GM19238 (cell line): Measurements from ENCODE around the gene TSC22D1.
"Not testable (repeated sequence)": the region's sequence is repeated elsewhere in the genome, so short reads cannot be mapped to it uniquely, and the experiment has no call there.

Experiments used
- DNase-seq: peaks from one replicate; pipeline ENCODE4 v3.0.0; 2011; ENCODE audit warnings: low spot score; ENCODE audit not compliant: insufficient read length

The TSC22D1 gene

GRCh38 chr13:44575741-44576350 is at the start of gene TSC22D1:
Gene TSC22D1, minus strand, starts transcription at chr13:44576330. Its CDS starts 256 bp downstream, at chr13:44576074.
- DNase-seq: peak; percentile 12

DNA sequence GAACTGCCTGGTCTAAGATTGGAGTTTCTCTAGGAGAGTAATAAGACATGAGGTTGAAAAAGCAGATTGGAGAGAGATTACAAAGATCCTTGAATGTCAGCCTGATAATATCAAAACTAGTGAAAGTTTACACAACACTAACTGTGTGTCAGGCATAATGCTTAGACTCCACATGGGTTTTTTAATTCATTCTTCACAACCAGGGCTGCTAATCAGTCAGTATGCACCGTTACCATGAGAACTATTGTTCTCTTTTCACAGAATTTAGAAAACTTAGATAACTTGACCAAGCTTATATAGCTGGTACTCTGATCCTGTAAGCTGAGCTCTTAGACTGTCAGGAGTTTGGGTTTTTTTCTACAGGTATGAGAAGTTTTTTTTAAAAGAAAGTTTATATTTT is 46.6 kb upstream of the TSC22D1 start:
- no peak for DNase-seq

GRCh38 chr13:44622261-44622660 is 46.1 kb upstream of the TSC22D1 start:
- DNase-seq: no peak

DNA sequence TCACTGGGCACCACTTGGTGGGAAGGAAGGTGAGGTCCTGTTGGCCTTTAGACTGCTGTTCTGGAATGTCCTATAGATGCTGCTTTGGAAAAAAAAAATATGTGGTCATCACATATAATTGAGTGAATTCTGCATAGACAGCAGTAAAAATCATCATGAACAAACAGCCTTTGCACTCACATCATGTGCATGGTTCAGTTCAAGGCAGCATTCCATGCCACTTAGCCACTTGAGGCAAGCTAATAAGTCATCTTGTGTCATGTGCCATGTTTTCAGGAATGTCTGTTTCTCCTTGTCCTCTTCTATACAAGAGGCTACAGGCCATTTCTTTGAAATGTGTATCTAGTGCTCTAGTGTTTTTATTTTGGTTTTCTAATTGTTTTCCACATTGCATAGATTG is 43.9 kb upstream of the TSC22D1 start:
- DNase-seq: no peak

DNA sequence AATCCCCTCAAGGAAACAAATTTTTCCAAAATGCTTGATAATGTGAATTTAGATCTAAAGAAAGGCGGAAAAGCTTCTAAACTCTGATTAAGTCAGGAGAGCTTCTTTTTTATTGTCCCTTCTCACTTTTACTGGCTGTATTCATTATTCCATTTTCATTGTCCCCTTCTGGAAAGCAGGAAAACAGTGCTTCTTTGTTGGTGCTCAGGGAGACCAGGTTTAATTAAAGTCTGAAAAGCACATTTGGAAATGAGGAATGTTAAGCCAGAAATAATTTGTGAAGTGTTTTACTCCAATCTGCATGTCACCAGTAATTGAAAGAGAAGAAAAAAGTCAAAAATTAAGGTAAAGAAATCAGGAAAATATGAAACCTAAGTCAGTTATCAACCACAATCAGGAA is 43.5 kb upstream of the TSC22D1 start:
- DNase-seq: no peak

DNA sequence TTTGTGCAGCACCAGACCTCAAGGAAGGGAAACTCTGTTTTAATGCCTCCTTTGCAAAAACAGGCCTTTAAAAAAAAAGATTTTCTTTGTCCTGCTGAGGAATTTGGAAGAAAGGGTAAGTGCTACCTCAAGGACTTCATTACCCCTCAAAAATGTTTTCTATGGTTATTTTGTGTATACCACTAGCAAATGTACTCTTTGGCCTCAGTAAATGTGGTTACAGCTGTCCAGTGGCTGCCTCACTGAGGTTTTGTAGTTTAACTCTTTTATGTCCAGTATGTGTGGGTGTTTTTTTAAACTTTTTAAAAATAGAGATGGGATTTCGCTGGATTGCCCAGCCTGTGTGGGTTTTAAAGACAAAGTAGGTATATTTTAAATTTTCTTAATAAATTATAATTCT is 42.2 kb upstream of the TSC22D1 start:
- no peak for DNase-seq

DNA sequence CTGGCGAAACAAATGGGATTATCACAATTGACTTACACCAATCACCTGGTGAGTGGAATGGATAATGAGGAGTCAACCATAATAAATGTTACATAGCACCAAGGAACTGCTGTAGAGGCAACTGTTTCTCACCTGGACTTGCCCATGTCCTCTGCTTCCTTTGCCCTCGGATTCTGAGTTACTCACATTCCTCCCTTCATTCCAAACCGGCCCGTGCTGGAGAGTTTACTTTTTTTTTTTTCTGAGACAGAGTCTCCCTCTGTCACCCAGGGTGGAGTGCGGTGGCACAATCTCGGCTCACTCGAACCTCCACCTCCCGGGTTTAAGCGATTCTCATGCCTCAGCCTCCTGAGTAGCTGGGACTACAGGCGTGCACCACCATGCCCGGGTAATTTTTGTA is 41.5 kb upstream of the TSC22D1 start:
- DNase-seq: no peak

GRCh38 chr13:44609137-44609536 is 33.0 kb upstream of the TSC22D1 start:
- DNase-seq: no peak

- DNase-seq: no peak
These were observed 29.6 kb upstream of the TSC22D1 start for GRCh38 chr13:44605721-44606120.

- no peak for DNase-seq
These were observed 29.1 kb upstream of the TSC22D1 start for GRCh38 chr13:44605275-44605674.

DNA sequence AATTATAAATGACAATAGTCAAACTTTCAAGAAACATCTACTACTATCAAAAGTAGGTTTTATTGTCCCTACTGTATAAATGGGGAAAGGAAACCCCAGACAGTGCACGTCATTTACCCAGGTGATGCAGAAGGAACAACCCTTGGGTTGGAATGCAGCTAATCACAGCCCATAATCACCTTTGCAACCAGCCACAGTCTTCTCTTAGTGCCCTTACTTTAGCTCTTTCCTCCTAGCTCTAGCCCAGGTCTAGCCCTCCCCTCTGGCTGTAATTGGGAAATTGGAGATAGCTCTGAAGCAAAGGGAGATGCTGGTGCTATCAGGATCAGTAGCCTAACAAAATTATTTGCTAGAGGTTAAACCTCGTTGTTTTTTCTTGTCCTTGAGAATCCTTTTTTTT is 25.5 kb upstream of the TSC22D1 start:
- DNase-seq: no peak

DNA sequence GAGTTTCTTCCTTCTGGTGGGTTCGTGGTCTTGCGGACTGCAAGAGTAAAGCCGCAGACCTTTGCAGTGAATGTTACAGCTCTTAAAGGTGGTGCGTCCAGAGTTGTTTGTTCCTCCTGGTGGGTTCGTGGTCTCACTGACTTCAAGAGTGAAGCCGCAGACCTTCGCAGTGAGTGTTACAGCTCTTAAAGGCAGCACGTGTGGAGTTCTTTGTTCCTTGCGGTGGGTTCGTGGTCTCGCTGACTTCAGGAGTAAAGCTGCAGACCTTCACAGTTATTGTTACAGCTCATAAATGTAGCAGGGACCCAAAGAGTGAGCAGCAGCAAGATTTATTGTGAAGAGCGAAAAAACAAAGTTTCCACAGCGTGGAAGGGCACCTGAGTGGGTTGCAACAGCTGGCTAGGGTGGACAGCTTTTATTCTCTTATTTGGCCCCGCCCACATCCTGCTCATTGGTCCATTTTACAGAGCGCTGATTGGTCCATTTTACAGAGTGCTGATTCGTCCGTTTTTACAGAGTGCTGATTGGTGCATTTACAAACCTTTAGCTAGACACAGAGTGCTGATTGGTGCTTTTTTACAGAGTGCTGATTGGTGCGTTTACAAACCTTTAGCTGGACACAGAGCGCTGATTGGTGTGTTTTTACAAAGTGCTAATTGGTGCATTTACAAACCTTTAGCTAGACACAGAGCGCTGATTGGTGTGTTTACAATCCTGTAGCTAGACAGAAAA is 17.9 kb upstream of the TSC22D1 start:
- DNase-seq: not testable (repeated sequence)

GRCh38 chr13:44592216-44592847 is 16.2 kb upstream of the TSC22D1 start:
- no peak for DNase-seq

GRCh38 chr13:44591316-44591715 is 15.2 kb upstream of the TSC22D1 start:
- no peak for DNase-seq

DNA sequence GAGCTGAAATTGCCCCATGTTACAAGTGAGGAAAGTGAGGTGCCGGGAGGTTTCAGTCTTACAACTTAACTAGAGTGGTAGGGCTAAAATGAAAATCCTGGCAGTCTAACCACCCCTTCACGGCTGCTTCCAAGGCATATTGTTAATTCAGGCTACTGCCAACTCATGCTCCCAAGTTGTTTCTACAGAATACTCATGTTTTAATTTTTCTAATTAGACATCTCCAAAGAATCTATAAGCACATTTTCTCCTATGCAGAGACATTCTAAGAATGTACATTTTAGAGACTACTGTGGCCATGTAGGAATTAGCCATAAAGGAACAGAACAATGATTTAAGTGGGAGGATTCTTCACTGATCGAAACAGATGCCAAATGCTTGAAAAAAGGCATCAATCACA is 7.0 kb upstream of the TSC22D1 start:
- DNase-seq: no peak

DNA sequence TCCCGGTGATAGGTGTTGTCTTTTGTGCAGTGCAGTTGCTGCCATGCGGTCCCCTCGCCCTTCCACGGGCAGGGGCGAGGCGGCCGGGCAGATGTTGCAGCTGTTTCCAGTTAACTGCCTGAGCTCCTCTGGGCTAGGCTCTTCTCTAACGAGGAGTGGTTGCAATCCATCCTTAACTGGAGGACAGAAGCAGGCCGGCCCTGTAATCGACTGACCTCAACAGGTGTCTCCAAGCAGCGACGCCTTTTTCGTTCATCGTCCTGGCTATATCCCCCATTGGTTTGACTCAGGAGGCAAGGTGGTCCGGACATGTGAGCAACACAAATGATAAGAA is 1.9 kb upstream of the TSC22D1 start:
- no peak for DNase-seq

- DNase-seq: peak; percentile 82
These were observed 1.3 kb upstream of the TSC22D1 start for GRCh38 chr13:44577236-44578066.

GRCh38 chr13:44576351-44577235 is 463 bp upstream of the TSC22D1 start:
- peak; percentile 12 for DNase-seq

DNA sequence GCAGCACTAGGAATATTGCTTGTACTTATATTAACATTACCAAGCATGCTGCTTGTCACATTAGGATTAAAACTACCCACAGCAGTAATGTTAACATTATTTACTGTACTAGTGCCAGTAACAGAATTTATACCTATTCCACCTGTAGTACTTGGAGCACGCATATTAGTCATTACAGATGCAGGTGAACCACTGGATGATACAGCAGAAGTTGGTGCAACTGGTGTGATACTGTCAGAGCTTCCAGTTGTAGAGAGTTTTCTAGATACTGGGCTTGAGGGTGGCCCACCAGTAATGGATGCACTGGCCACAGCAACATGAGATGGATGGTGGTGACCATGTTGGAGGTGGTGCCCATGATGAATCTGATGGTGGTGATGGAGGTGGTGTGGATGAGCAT is 1.1 kb downstream of the TSC22D1 start:
- DNase-seq: no peak

- DNase-seq: no peak
These were observed 1.7 kb downstream of the TSC22D1 start for GRCh38 chr13:44574466-44574855.
